GM20000 (cell line): ENCODE data around the gene SDR42E2.

Experiments used
- DNase-seq: peaks from one replicate; pipeline ENCODE4 v3.0.0; 2012; ENCODE audit warnings: low spot score
- CTCF ChIP-seq: IDR thresholded peaks from 2 replicates; pipeline ENCODE4 v1.5.1; 2012; ENCODE audit warnings: mild to moderate bottlenecking, control low read depth; ENCODE audit errors: extremely low read depth, missing control alignments

SDR42E2 gene

GRCh38 chr16:22181426-22181825 is 19.1 kb downstream of the SDR42E2 start:
- no peak for TF ChIP-seq CTCF
- no peak for DNase-seq

DNA sequence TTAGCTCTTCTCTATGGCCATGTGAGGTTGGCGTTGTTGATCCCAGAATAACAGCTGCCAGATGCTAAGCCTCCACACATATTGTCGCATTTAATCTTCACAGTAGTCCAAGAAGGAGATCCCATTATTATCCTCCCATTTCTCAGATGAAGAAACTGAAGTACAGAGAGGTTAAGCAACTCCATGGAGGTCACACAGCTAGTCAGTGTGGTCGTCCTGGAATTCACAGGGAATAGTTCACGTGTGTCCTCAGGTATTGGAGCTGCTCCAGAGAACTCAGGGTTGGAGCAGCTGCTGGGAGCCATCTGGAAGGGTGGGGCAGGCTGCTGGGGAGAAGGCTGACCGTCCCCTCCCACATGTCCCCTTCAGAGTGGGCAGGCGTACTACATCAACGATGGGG is 19.5 kb downstream of the SDR42E2 start:
- TF ChIP-seq CTCF = no peak
- no peak for DNase-seq

DNA sequence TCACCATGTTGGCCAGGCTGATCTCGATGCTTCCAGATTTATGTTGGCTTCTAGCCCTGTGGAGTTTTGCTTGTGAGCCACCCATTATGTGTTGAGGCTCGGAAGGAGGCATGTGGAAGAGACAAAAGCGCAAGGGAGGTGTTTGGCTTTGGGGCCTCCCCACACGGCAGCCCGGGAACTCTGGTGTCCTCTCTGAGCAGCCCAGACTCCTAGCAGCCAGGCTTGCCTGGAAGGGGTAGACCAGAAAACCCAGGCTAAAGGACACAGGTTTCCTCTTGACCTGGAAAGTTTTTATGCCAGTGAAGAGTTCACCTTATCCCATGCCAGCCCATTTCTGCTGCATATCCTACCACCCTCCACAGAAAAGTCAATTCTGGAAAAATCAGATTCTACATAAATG is 21.0 kb downstream of the SDR42E2 start:
- no peak for DNase-seq
- no peak for TF ChIP-seq CTCF

GRCh38 chr16:22183901-22184614 is 21.8 kb downstream of the SDR42E2 start:
- TF ChIP-seq CTCF = peak; percentile 14
- DNase-seq = no peak

DNA sequence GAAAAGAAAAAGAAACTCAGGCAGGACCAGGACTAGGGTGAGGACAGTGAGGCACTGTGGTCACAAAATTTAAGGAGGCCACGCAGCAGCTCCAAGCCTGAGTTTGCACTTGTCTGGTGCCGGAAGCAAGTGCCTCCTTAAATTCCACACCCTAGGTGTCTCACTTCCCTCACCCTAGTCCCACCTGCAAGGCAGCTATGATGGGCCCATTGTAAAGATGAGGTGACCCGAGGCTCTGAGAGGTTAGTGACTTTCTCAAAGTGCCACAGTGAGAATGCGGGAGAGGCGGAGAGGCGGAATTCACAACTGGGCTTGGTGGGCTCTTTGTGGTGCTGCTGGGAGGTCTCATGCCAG is 22.3 kb downstream of the SDR42E2 start:
- no peak for DNase-seq
- TF ChIP-seq CTCF = no peak

- no peak for TF ChIP-seq CTCF
- DNase-seq = no peak
These were observed 24.2 kb downstream of the SDR42E2 start for GRCh38 chr16:22186517-22186916.

DNA sequence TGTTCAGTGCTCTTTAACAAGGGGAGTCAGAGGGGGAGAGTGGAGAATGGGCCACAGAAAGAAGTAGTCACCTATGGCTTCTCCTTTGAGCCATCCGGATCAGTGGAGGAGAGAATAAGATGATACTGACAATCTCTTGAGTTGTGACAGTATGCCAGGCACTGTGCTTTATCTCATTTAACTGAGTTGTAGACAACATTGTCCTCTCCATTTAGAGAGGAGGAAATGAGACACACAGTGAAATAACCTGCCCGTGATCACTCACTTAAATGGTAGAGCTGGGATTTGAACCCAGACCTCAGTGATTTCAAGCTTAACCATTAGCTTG is 25.9 kb downstream of the SDR42E2 start:
- no peak for DNase-seq
- no peak for TF ChIP-seq CTCF
